Measurements from ENCODE around the gene RPL26.
A peak's percentile ranks its signal among the peaks of the same experiment; 100 is the strongest.
"Not testable (repeated sequence)": the region's sequence is repeated elsewhere in the genome, so short reads cannot be mapped to it uniquely, and the experiment has no call there.

Gene RPL26

GRCh38 chr17:8362651-8363332, 20.2 kb downstream of the RPL26 start:
- DNase-seq, result no peak

- DNase-seq, result no peak
Measured at GRCh38 chr17:8360751-8361150, 22.2 kb downstream of the RPL26 start.

DNA sequence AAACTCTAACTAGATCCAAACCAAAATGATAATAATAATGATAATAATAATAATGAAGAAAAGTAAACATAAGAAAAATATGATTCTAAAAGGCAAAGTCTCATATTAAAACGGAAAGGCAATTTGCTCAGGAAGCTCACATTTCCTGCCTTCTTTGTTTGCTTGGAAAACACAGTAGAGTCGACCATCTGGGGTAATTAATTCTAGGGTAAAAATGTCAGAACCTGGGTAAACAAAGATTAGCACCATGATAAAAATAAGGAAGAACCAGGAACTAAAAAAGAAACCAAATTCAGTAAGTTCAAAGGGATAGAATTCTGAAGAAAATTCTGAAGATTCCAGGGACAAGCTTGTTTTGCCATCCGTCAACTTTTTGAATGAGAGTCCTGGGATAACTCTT, 22.7 kb downstream of the RPL26 start:
- DNase-seq, result no peak

GRCh38 chr17:8359769-8360168, 23.2 kb downstream of the RPL26 start:
- DNase-seq, result peak; percentile 26

DNA sequence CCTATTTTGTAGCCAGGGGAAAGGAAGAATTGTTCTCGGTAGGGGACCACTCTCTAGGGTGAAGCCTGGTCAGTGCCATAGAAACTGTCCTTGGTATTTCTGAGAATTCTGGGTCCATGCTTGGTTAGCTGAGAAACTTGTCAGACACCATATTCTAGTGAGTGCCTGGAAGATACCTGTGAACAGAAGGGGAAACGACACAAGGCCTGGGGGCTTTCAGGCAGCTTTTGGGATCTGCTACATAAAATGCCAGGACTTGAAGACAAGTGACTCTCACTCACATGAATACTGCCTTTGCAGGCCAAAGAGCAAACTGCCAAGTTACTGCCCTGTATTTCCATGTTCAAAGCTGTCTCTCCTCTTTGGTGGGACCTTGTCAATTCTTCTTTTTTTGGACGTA, 25.1 kb downstream of the RPL26 start:
- no peak for DNase-seq

DNA sequence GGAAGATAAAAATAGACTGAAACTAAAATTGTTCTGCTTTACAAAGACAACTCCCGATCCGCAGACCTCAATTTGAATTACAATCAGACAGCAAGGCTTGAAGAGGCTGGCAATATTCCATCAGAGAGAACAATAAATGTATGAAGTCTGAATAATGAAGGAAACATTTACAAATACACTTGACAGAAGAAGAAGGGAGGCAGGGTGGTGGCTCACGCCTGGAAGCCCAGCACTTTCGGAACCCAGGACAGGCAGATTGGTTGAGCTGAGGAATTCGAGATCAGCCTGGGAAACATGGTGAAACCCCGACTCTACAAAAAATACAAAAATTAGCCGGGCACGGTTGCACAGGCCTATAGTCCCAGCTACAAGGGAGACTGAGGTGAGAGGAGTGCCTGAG, 28.8 kb downstream of the RPL26 start:
- DNase-seq, result no peak

DNA sequence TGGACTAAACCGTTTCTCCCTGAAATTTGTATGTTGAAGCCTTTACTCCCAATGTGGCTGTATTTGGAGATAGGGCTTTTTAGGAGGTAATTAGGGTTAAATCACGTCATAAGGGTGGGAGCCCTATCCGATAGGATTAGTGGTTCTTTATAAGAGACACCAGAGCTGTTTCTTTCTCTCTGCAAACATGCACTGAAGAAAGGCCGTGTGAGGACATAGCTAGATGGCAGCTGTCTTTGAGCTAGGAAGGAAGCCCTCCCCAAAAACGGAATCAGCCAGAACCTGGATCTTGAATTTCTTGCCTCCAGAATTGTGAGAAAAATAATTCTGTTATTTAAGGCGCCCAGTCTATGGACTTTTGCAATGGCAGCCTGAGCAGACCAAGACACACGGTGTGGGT, 29.3 kb downstream of the RPL26 start:
- DNase-seq, result no peak

DNA sequence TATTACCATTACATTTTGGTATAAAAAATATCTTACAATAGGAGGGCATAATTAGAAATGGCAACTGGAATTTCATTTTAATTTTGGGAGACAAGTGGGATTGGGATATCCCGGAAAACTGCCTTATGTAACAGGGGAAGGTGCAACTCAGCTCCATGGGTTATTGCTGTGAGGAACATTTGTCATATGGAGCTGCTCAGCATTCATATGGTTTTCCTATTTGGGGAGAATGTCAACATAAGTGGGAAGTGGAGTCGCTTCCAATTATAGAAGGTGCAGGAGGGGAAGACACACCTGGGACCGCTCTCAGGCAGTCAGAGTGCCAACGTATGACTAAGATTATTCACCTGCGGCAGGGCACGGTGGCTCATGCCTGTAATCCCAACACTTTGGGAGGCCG, 32.7 kb downstream of the RPL26 start:
- DNase-seq, result no peak

DNA sequence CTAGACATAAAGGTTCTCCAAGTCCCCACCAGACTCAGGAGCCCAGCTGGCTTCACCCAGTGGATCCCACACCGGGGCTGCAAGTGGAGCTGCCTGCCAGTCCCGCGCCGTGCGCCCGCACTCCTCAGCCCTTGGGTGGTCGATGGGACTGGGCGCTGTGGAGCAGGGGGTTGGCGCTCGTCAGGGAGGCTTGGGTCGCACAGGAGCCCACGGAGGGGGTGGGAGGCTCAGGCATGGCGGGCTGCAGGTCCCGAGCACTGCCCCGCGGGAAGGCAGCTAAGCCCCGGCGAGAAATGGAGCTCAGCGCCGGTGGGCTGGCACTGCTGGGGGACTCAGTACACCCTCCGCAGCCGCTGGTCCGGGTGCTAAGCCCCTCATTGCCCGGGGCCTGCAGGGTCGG, 36.0 kb downstream of the RPL26 start:
- not testable (repeated sequence) for DNase-seq

- no peak for DNase-seq
Measured at GRCh38 chr17:8345951-8346665, 36.9 kb downstream of the RPL26 start.

GRCh38 chr17:8345052-8345690, 37.8 kb downstream of the RPL26 start:
- DNase-seq, result no peak

GRCh38 chr17:8341456-8341855, 41.5 kb downstream of the RPL26 start:
- no peak for DNase-seq

DNA sequence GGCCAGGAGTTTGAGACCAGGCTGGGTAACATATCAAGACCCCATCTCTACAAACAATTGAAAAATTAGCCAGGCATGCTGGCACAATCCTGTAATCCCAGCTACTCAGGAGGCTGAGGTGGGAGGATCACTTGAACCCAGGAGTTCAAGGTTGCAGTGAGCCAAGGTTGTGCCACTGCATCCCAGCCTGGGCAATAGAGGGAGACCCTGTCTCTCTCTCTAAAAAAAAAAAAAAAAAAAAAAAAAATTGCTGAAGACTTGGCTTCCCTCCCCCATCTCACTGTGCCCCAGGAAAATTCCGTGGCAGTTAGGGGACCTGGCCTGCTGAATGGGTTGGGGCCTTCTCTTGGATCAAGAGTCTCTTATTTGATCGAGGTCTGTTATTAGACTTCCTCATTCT, 43.5 kb downstream of the RPL26 start, which contains the start of gene ODF4:
Gene ODF4 (plus strand): TSS at position 301 of the 400 bp plus-strand sequence. CDS start 212 bp downstream, outside the sequence.
- no peak for DNase-seq

GRCh38 chr17:8338753-8339140, 44.2 kb downstream of the RPL26 start:
- no peak for DNase-seq

DNA sequence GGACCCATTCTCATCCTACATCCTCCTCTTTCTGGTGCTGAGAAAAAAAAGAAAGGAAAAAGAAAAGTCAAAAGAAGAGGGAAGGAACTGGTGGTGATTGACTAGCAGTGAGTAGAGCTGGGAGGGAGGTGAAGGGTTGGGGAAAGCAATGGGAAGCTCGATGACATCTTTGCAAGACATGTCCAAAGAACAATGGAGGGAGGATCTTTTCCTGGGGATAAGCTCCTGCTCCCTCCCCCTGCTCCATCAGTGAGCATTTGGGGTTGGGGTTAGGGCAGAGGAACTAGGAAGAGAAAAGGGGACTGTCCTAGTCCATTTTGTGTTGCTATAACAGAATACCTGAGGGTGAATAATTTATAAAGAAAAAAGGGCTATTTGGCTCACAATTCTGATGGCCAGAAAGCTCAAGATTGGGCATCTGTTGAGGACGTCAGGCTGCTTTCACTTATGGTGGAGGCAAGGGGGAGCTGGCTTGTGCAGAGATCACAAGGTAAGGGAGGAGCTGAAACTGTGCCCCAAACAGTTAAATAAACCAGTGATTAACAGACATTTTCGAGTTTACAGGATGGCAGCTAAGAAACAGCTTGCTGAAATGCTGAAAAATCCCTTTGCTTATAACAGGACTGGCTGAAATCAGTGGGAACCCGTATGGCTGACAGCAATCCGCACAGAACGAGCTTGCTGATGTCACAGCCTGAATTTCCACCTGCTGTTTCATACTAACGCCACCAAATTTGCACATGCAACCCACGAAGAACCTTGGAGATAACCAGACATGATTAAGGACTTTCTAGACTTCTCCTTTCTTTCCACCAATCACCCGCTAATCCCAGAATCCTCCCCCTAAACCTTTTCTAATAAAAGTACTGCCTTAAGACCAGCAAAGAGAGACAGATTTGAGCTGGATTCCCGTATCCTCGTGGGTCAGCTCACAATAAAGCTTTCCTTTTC, 44.9 kb downstream of the RPL26 start:
- DNase-seq, result no peak

DNA sequence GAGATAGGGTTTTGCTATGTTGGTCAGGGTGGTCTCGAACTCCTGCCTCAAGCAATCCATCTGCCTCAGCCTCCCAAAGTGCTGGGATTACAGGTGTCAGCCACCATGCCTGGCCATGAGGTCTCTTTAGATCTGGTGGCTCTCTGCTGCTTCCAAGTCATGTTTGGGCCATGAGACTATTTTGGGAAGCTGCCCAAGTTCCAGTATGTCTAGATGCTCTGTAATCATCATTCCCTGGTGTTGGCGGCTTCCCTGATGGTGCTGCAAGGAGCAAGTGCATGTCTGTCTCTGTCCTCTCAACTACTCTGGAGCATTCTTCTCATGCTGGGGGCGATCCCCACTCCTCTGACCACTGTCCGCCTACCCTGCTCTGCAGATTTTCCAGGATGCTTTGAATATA, 49.7 kb downstream of the RPL26 start:
- DNase-seq, result no peak

- DNase-seq, result no peak
Measured at GRCh38 chr17:8332688-8333087, 50.3 kb downstream of the RPL26 start.

- no peak for DNase-seq
Measured at GRCh38 chr17:8332128-8332527, 50.9 kb downstream of the RPL26 start.

Measured in kidney glomerular epithelial cell (primary cell).